Measurements from ENCODE around the gene NCOA4.
"Not testable (repeated sequence)": the region's sequence is repeated elsewhere in the genome, so short reads cannot be mapped to it uniquely, and the experiment has no call there.

The NCOA4 gene

GRCh38 chr10:46030091-46030937, at the start of gene NCOA4:
Gene NCOA4, minus strand, starts transcription at chr10:46030623. Its CDS starts 13,943 bp downstream, at chr10:46016680.
- peak; percentile 87 to 96 (median 92) for DNase-seq (ENCODE audit: low read depth in 3 of 3, low spot score in 1 of 3)

DNA sequence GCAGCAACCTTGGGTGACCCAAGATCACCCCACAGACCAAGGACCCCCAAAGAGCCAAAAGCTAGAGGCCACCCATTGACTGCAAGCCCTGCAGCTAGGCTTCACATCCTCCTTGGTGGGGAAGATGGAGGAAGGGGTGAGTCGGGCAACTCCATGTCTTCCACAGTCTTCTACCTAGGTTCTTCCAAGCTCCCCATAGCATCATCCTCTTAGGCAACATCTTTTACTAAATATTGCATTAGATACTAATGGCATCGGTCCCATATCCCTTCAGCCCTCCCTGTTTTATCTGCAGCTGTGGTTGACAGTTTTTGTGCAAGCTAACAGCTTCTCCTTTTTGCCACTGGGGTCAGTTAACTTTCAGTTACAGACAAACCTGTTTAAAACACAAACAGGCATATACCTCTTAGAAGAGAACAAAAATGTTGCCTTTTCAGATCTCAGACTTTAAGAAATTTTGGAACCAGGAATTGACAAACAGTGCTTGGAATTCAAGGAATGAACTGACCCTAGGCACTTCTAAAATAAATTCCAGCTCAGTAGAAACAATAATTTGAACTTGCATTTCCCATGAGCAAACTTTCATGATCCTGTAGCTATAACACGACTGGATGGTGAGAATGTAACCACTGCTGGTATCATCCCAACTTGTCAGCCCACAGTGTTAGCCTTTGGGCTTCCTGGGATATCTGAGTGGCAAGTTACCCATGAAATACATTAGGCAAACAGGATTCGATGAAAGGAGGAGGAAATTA, 49.6 kb upstream of the NCOA4 start:
- DNase-seq (ENCODE audit: low read depth in 3 of 3, low spot score in 1 of 3) = no peak

- no peak for DNase-seq (ENCODE audit: low read depth in 3 of 3, low spot score in 1 of 3)
These were observed 47.4 kb upstream of the NCOA4 start for GRCh38 chr10:46077731-46078413.

DNA sequence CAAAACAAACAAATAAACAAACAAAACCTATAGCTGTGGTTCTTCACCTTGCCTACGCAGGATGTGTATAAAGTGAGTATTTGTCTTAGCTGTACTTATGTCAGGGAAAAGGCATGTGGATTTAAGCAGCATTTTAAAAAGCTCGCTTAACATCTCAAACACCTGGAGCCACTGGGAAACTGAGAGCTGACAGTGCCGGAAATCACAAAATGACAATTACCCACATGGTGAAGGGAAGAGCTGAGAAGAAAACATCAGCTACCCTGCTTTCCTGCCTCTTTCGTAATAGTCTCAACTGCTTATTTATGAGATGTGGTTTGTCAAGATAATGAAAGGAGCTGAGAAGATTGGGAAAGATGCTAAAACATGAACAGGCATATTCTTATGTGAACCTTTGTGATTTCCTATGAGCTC, 46.7 kb upstream of the NCOA4 start:
- no peak for DNase-seq (ENCODE audit: low read depth in 3 of 3, low spot score in 1 of 3)

- DNase-seq (ENCODE audit: low read depth in 3 of 3, low spot score in 1 of 3) = no peak
These were observed 45.4 kb upstream of the NCOA4 start for GRCh38 chr10:46075869-46076268.

DNA sequence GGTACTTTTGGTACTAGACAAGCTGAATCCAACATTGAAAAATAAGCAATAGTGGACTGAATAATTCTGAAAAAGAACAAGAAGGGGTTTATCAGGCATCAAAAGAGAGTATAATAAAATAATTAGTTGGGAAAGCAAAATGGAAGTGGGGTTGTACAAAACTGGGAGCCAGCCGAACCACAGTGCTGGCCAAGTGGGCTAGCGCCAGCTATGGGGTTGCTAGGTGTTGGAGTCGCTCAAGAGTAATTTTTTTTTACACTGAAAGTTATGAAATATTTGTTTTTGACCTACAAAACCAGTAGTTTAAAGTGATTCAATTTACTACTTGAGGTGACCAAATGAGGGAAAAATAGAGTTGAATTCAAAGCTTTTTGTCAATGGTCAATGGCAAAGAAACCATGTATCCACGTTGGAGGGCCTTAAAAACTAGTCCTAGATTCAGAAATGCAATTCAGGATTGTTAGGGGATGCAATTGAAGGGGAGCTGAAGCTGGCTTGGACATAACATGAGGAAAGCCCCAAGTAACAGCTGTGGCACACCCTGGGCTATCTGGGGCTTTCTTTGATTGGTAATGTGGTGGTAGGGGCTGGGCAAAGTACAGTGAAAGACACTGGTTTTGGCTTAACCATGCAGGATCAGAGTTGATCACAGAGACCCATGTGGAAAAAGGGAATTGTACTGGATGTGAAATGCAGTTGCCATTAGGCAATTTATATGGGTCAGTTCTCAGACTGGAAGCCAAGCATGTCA, 43.9 kb upstream of the NCOA4 start:
- DNase-seq (ENCODE audit: low read depth in 3 of 3, low spot score in 1 of 3) = no peak

DNA sequence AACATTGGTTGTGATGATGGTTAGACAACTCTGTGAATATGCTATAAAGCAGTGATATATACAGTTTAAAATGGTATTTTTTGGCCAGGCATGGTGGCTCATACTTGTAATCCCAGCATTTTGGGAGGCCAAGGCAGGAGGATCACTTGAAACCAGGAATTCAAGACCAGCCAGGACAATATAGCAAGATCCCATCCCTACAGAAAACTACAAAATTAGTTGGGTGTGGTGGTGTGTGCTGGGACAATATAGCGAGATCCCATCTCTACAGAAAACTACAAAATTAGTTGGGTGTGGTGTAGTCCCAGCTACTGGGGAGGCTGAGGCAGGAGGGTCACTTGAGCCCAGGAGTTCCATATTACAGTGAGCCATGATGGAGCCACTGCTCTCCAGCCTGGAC, 43.1 kb upstream of the NCOA4 start:
- DNase-seq (ENCODE audit: low read depth in 3 of 3, low spot score in 1 of 3) = no peak

- DNase-seq (ENCODE audit: low read depth in 3 of 3, low spot score in 1 of 3) = no peak
These were observed 40.3 kb upstream of the NCOA4 start for GRCh38 chr10:46070749-46071148.

DNA sequence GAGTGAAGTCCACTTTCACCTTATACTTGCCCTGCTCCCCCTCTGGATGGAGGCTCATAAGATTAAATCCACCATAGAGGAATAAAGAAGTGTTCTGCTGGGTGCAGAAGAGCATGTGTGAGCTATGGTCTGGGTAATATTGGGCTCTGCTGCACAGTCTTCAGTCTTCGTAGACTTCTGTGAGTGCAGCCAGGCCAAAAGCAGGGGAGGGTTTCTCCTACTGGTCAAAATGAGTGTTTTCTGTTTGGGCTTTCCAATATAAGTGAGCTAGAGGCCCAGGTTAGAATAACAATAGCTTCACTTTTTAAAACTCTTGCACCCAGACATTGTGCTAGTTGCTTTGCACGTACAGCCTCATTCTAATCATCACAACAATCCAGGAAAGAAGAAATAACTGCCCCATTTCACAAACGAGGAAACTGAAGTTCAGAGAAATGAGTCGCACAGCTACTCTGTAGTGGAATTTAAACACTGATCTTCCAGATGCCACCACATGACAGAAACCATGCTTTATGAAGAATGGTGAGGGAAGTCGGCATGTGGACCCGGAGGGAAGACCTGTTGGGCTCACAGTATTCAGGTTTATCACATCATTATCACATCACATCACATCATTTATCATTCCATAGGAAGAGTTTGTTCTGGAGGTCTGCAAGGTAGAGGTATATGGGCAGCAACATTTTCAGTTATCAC, 39.5 kb upstream of the NCOA4 start:
- DNase-seq (ENCODE audit: low read depth in 3 of 3, low spot score in 1 of 3) = no peak

GRCh38 chr10:46068905-46069304, 38.5 kb upstream of the NCOA4 start:
- no peak for DNase-seq (ENCODE audit: low read depth in 3 of 3, low spot score in 1 of 3)

GRCh38 chr10:46068117-46068516, 37.7 kb upstream of the NCOA4 start:
- DNase-seq (ENCODE audit: low read depth in 3 of 3, low spot score in 1 of 3) = no peak

DNA sequence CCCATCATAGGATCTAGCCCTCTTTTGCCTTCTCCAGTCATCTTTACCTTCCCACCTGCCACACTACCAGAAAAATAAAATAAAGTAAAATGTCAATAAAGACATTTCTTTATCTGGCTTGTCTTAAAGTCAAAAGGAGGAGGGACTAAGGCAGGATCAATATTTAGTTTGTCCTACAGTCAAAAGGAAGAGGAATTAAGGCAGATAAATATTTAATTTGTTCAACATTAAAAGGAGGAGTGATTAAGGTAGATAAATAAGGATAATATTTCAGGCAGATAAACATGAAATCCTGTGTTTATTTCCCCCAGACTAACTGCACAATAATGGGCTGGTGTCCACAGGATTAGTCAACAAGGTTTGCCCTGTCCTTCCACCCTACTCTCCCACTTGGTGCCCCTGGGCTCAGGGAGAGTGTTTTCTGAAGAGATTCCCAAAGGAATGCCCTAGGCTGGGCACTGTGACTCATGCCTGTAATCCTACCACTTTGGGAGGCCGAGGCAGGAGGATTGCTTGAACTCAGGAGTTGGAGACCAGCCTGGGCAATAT, 33.9 kb upstream of the NCOA4 start:
- DNase-seq (ENCODE audit: low read depth in 3 of 3, low spot score in 1 of 3) = no peak

- DNase-seq (ENCODE audit: low read depth in 3 of 3, low spot score in 1 of 3) = no peak
These were observed 32.5 kb upstream of the NCOA4 start for GRCh38 chr10:46062723-46063428.

- no peak for DNase-seq (ENCODE audit: low read depth in 3 of 3, low spot score in 1 of 3)
These were observed 30.3 kb upstream of the NCOA4 start for GRCh38 chr10:46060706-46061105.

DNA sequence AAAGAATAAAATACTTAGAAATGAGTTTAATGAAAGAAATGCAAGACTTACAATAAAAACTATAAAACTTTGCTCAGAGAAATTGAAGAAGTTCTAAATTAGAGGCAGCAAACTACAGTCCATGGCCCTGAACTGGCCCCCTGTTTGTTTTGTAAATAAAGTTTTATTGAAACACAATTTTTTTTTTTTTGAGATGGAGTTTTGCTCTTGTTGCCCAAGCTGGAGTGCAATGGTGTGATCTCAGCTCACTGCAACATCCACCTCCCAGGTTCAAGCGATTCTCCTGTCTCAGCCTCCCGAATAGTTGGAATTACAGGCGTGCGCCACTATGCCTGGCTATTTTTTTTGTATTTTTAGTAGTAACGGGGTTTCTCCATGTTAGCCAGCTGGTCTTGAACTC, 27.5 kb upstream of the NCOA4 start:
- not testable (repeated sequence) for DNase-seq (ENCODE audit: low read depth in 3 of 3, low spot score in 1 of 3)

GRCh38 chr10:46057038-46057437, 26.6 kb upstream of the NCOA4 start:
- DNase-seq (ENCODE audit: low read depth in 3 of 3, low spot score in 1 of 3) = no peak

GRCh38 chr10:46055771-46056170, 25.3 kb upstream of the NCOA4 start:
- DNase-seq (ENCODE audit: low read depth in 3 of 3, low spot score in 1 of 3) = no peak

- DNase-seq (ENCODE audit: low read depth in 3 of 3, low spot score in 1 of 3) = no peak
These were observed 23.4 kb upstream of the NCOA4 start for GRCh38 chr10:46053534-46054434.
